SK-N-MC (cell line): Measurements from ENCODE around the gene BRMS1L.

Source experiments
- EZH2 ChIP-seq: fragments of 200-600 bp; sonication (generic); IDR thresholded peaks from one replicate; pipeline ENCODE4 v1.6.1; 2017; ENCODE audit warnings: antibody characterized with exemption
- POLR2AphosphoS5 ChIP-seq: IDR thresholded peaks from 2 replicates; pipeline ENCODE4 v1.6.1; 2012; ENCODE audit warnings: mild to moderate bottlenecking, low read depth, low read length, borderline replicate concordance

GRCh38 chr14:35806006-35806907, 19.9 kb upstream of the BRMS1L start:
- TF ChIP-seq EZH2 = no peak
- no peak for TF ChIP-seq POLR2AphosphoS5
